Measurements from ENCODE around the gene MATK. TPM values are rescaled to one million over a fixed set of nuclear protein-coding genes. Genes with fewer than 3 reads are reported as not detected.

The MATK gene
- total RNA-seq, 1 experiment from 2014 or later, result not detected

- no peak overlapping the region for H3K4me3 ChIP-seq (ENCODE audit: low read length)
- no peaks in the 10 kb centered on the region for H3K79me2 ChIP-seq (ENCODE audit: low read length)
- H4K20me1 ChIP-seq (ENCODE audit: low read length), result no peaks in the 10 kb centered on the region
- H2AFZ ChIP-seq (ENCODE audit: low read length), result no peak overlapping the region
- H3K27me3 ChIP-seq (ENCODE audit: low read length), result no peaks in the 10 kb centered on the region
- H3F3A ChIP-seq (ENCODE audit: low read length, unreplicated experiment), result no peaks in the 10 kb centered on the region
- no peaks in the 10 kb centered on the region for H3K9me3 ChIP-seq (ENCODE audit: low read length)
- H3K4me1 ChIP-seq (ENCODE audit: insufficient read depth, low read length), result no peaks in the 10 kb centered on the region
- H3K9me2 ChIP-seq (replicated peaks; ENCODE audit: low read length), result no peaks in the 10 kb centered on the region
- TF ChIP-seq EZH2phosphoT487 (IDR thresholded peaks at IDR 0.05; ENCODE audit: borderline replicate concordance, low read length) (no peak), EZH2 (IDR thresholded peaks at IDR 0.05; ENCODE audit: low read length, unreplicated experiment) (no peak)
- TF ChIP-seq, protein P1, sequence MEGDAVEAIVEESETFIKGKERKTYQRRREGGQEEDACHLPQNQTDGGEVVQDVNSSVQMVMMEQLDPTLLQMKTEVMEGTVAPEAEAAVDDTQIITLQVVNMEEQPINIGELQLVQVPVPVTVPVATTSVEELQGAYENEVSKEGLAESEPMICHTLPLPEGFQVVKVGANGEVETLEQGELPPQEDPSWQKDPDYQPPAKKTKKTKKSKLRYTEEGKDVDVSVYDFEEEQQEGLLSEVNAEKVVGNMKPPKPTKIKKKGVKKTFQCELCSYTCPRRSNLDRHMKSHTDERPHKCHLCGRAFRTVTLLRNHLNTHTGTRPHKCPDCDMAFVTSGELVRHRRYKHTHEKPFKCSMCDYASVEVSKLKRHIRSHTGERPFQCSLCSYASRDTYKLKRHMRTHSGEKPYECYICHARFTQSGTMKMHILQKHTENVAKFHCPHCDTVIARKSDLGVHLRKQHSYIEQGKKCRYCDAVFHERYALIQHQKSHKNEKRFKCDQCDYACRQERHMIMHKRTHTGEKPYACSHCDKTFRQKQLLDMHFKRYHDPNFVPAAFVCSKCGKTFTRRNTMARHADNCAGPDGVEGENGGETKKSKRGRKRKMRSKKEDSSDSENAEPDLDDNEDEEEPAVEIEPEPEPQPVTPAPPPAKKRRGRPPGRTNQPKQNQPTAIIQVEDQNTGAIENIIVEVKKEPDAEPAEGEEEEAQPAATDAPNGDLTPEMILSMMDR (conservative IDR thresholded peaks at IDR 0.05; ENCODE audit: low read depth, low read length), result no peak
- BruUV-seq (replicated peaks), result no TSS peak
- no peak overlapping the region for H3K27ac ChIP-seq (ENCODE audit: low read length)
- no peak for DNase-seq
- no peak overlapping the region for H3K4me2 ChIP-seq (ENCODE audit: low read length)
- ATAC-seq, result no peak
- no peak overlapping the region for H3K9ac ChIP-seq (ENCODE audit: low read length)
- intact Hi-C loops (cut with micrococcal nuclease), result no loop called here
- CTCF ChIA-PET, result no interaction called here
- no peaks in the 10 kb centered on the region for H3K36me3 ChIP-seq (ENCODE audit: low read depth, low read length)
- POLR2A ChIA-PET (ENCODE audit: unreplicated experiment), result no interaction called here
Measured at GRCh38 chr19:3732108-3732507, 54.1 kb downstream of the MATK start.

GRCh38 chr19:3730457-3730958 lies 55.7 kb downstream of the MATK start:
- H3K27me3 ChIP-seq (ENCODE audit: low read length), result no peaks in the 10 kb centered on the region
- no peaks in the 10 kb centered on the region for H3K36me3 ChIP-seq (ENCODE audit: low read depth, low read length)
- no peaks in the 10 kb centered on the region for H3K9me2 ChIP-seq (replicated peaks; ENCODE audit: low read length)
- no TSS peak for BruUV-seq (replicated peaks)
- no peak overlapping the region for H3K4me2 ChIP-seq (ENCODE audit: low read length)
- no peak overlapping the region for H3K27ac ChIP-seq (ENCODE audit: low read length)
- ChIA-PET CTCF (no interaction called here), POLR2A (ENCODE audit: unreplicated experiment) (no interaction called here)
- no peak for DNase-seq
- no peak overlapping the region for H2AFZ ChIP-seq (ENCODE audit: low read length)
- no peaks in the 10 kb centered on the region for H3K79me2 ChIP-seq (ENCODE audit: low read length)
- H3K9ac ChIP-seq (ENCODE audit: low read length), result no peak overlapping the region
- intact Hi-C loops (cut with micrococcal nuclease), result no loop called here
- no peaks in the 10 kb centered on the region for H3K9me3 ChIP-seq (ENCODE audit: low read length)
- no peak overlapping the region for H3K4me3 ChIP-seq (ENCODE audit: low read length)
- H3F3A ChIP-seq (ENCODE audit: low read length, unreplicated experiment), result no peaks in the 10 kb centered on the region
- ATAC-seq, result no peak
- H3K4me1 ChIP-seq (ENCODE audit: insufficient read depth, low read length), result no peaks in the 10 kb centered on the region
- no peaks in the 10 kb centered on the region for H4K20me1 ChIP-seq (ENCODE audit: low read length)
- TF ChIP-seq, protein P1 (conservative IDR thresholded peaks at IDR 0.05; ENCODE audit: low read depth, low read length), result no peak
- TF ChIP-seq EZH2phosphoT487 (IDR thresholded peaks at IDR 0.05; ENCODE audit: borderline replicate concordance, low read length) (no peak), EZH2 (IDR thresholded peaks at IDR 0.05; ENCODE audit: low read length, unreplicated experiment) (no peak)

Other genes starting within 250 kb of the MATK start
- not detected in 2 replicates for gene TEKTIP1, start 247.2 kb downstream of the MATK start, total RNA-seq (2014; rRNA removed)
- 121 and 165 TPM in 2 replicates for gene MFSD12, start 228.8 kb downstream of the MATK start, total RNA-seq (2014; rRNA removed)
- 146 and 210 TPM in 2 replicates for gene HMG20B, start 213.4 kb downstream of the MATK start, total RNA-seq (2014; rRNA removed)
- 0.18 TPM in 1 of 2 replicates, not detected in the other for gene GIPC3, start 200.9 kb downstream of the MATK start, total RNA-seq (2014; rRNA removed)
- gene TBXA2R, start 179.5 kb downstream of the MATK start, total RNA-seq (2014; rRNA removed), result 0.77 and 1.0 TPM in 2 replicates
- gene CACTIN, start 159.6 kb downstream of the MATK start, total RNA-seq (2014; rRNA removed), result 47.8 and 51.3 TPM in 2 replicates
- gene PIP5K1C, start 85.9 kb downstream of the MATK start, total RNA-seq (2014; rRNA removed), result 16.1 and 21.2 TPM in 2 replicates
- gene TJP3, start 78.0 kb downstream of the MATK start, total RNA-seq (2014; rRNA removed), result 11.7 and 14.3 TPM in 2 replicates
- gene APBA3, start 24.7 kb downstream of the MATK start, total RNA-seq (2014; rRNA removed), result 21.4 and 23.9 TPM in 2 replicates
- 73.9 and 80.8 TPM in 2 replicates for gene MRPL54, start 23.7 kb downstream of the MATK start, total RNA-seq (2014; rRNA removed)
- not detected in 2 replicates for gene RAX2, start 14.2 kb downstream of the MATK start, total RNA-seq (2014; rRNA removed)
- gene ZFR2, start 82.7 kb upstream of the MATK start, total RNA-seq (2014; rRNA removed), result not detected in 2 replicates
- gene ATCAY, start 94.3 kb upstream of the MATK start, total RNA-seq (2014; rRNA removed), result not detected in 2 replicates
- not detected in 2 replicates for gene NMRK2, start 146.7 kb upstream of the MATK start, total RNA-seq (2014; rRNA removed)
- 94.2 and 155 TPM in 2 replicates for gene DAPK3, start 184.7 kb upstream of the MATK start, total RNA-seq (2014; rRNA removed)
- gene EEF2, start 199.1 kb upstream of the MATK start, total RNA-seq (2014; rRNA removed), result 1,124 and 1,170 TPM in 2 replicates
- gene PIAS4, start 221.4 kb upstream of the MATK start, total RNA-seq (2014; rRNA removed), result 21.0 and 26.5 TPM in 2 replicates